Activated naive CD4-positive, alpha-beta T cell (primary cell): ENCODE data around the gene FAM110D.

ENCODE experiments used
- DNase-seq, 4 experiments: peaks; one replicate each; lab custom pipeline; 2025; lab: John Stamatoyannopoulos, UW

FAM110D gene

DNA sequence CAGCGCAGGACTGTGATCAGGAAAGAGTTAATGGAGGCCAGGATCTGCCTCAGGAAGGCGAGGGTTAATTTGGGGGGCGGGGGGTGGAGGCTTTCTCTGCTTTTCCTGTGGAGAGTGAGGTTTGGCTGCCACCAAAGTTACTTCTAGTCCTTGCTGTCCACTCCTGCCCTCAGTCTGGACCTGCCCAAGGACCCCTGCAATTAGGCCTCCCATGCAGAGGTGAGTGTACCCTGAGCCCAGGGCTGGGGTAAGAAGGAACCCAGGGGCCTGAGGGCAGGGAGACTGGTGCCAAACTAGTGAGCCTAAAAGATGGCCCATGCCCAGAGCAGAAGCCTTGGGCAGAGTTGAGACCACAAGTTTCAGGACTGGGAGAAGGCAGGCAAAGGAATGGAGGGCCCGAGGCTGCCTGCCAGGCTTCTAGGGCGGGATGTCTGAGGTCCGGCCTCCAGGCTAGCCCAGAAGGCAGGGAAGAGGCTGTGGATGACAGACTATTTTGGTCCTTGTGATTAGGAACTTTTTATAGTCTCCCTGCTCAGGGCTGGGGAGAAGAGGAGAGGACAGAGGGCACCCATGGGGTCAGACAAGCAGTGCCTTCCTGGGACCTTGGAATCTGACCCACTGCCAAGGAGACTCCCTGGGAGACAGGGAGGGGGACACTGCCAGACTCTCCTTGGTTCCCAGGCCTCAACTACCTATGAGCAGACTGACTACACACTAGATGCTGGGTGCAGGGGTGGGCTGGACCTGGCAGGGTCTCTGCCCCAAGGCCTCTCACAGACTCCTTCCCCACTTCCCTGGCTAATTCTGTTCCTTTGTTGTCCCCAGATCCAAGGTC is at the start of gene FAM110D:
Gene FAM110D (plus strand): TSS at position 172 of the 835 bp plus-strand sequence. CDS start 2,213 bp downstream, outside the sequence.
- no peak for DNase-seq

DNA sequence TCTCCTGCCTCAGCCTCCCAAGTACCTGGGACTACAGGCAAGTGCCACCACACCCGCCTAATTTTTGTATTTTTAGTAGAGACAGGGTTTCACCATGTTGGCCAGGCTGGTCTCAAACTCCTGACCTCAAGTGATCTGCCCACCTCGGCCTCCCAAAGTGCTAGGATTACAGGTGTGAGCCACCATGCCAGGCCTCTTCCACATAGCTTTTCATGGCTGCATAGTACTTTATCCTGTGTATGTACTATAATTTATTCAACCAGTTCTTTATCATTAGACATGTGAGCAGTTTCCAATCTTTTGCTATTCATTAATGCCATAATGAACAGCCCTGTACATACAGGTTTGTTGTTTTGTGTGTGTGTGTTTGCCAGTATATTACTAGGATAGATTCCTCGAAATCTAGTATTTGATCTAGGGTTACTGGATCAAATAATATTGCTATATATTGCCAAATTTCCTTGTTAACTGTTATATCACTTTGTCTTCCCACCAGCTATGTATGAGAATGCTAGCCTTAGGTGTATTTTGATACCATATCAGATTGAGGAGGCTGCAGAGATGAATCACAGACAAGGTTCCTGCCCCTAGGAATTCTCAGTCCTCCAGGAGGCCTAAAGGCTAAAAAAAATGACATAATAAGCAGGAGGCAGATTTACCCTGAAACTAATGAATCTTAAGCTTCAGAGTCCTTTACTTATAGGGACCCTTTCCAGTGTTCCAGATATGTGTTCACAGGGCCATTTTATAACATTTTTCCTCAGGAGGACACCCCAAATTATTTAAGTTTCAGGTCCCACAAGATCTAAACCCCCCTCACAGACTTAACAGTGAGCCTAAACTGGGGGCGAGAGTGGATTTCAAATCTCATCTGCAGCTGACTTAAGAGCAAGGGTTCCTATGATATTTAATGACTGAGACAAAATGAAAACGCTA is 49.4 kb upstream of the FAM110D start:
- no peak for DNase-seq

DNA sequence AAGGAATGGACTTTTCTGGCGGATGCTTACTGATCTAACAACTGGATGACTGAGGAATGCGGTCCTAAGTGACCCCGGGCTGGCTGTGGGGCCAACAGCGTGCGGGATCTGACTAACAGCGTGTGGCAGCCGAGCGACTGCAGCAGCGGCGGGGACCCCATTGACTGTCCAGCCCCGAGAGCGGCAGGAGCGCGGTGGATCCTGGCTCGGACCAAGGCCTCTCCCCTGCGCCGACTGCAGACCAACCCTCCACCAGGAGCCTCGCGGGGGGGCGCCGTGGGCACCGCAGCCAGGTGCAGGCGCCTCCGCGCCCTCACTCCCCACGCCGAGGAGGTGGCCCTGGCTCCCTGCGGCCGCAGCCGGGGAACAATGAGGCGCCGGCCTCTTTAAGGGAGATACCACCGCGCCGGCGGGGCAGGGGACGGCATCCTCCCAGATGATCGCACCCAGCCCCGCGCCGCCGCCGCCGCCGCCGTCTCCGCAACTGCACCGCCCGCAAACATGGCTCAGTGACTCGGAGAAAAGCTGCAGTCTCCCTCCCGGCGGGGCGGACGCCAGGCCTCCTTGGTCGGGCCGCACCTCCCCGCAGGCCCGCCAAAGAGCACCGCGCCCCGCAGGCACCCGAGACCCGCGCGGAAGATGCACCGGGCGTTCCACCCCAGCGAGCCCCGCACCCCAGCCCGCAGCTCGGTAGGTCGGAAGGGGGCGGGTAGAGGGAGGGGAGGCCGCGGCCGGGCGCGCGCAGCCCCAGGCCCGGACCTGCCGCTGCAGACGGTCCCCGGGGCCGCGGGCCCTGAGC is 47.9 kb upstream of the FAM110D start:
- peak; percentile 36 to 74 (median 50) for DNase-seq

DNA sequence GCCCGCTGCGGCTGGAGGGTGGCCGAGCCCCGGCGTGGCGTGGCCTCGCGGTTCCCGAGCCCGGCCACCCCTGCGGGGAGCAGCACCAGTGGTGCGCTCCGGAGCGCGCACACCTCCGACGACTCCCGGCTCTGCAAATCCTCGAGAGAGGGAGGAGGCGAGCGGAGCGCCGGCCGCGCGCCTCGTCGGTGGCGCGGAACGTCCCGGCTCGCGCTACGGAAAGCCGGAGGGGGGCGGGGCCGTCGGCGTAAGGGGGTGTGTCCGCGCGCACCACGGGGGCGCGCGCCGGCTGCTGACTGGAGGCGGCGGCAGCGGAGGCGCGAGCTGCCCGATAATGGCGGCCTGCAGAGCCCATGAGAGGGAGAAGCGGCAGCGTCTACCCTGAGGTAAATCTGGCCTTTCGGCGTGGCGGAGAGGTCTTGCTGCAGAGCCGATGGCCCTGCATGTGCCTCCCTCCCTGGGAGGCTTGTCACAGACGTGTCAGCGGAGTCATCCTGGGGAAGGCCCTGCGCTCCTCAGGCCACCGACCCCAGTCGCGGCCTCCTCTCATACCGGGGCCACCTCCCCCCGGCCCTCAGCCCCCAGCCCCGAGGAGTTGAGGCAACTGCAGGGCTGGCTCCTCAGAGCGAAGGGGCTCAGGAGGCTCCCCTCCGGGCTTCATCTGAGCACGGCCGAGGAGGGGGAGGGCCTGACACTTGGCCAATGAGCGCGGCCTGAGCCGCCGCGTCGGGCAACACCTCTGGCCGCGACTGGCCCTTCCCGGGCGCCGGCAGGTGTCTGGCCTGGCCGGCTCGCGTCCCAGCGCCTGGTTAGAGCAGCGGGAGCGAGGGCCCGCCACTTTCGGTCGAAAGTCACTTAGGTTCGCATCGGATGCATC is 47.1 kb upstream of the FAM110D start, which contains the start of gene PDIK1L:
Gene PDIK1L (plus strand): TSS at position 295 of the 877 bp plus-strand sequence. CDS start 2,485 bp downstream, outside the sequence.
- peak; percentile 88 to 95 (median 92) for DNase-seq

DNA sequence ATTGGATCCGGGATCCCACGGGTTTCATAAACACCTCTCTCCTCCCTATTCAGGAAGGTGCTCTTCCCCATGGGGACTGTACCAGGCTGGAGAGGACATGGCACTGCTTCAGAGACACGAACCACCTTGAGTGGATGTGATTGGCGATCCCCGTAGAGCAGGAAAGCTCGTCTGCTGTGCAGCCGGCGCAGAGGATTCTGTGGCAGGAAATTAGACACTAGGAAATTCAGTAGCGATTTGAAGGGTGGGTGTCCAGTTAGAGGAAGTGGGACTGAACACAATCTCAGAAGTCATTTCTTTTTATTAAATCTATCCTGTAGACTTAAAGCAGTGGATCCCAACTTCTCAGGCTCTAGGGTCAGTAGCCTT is 46.5 kb upstream of the FAM110D start:
- DNase-seq, result no peak

DNA sequence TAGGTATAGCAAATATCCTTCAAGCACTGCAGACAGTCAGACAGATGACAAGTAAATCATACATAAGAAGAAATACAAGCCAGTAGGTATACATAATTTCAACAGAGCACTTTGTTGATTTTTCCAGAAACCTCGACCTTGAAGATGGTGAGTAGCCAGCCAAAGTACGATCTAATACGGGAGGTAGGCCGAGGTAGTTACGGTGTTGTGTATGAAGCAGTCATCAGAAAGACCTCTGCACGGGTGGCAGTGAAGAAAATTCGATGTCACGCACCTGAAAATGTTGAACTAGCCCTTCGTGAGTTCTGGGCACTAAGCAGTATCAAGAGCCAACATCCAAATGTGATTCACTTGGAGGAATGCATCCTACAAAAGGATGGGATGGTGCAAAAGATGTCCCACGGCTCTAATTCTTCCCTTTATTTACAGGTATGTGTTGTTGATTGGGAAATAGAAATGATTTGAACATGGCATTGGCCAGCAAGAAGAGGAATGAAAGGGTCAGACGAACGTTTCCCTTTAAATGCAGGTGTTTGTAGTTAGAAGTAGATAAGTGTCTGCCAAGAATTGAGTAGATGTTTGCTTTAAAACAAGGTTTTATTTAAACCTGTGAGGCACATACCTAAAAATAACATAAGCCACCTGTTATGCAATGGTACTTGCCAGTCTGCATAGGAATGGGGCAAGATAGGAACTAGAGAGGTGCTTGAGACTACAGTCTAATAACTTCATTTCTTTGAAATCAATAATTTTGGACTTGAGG is 44.5 kb upstream of the FAM110D start:
- no peak for DNase-seq

DNA sequence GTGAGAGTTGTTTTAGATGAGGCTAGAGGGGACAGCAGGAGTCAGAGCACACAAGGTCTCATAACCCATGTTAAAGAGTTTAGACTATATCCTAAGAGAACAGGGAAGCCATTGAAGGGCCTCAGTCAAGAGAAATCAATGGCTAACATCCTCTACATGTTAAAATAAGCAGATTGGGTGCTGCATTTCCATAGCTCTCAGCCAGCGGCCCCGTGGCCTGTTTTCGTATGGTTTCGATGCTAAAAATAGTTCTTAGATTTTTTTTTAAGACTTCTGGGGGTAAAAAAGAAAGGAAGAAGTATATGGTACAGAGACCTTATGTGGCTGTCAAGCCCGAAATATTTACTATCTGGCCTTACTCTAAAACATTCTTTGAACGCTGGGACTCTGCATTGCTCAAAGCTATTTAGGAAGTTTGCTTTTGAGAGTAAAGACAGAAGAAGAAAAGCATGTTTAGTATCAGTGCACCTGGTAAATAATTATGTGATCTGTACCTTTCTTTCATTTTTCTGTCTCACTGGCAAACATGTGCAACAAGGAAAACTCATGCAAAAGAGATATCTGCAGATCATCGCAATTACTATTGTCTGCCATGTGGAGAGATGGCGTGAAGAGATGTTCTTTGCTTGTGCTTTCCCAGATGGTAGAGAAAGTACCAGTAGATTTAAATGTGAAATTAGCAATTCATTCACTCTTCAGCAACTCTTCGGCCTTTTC is 38.8 kb upstream of the FAM110D start:
- no peak for DNase-seq

DNA sequence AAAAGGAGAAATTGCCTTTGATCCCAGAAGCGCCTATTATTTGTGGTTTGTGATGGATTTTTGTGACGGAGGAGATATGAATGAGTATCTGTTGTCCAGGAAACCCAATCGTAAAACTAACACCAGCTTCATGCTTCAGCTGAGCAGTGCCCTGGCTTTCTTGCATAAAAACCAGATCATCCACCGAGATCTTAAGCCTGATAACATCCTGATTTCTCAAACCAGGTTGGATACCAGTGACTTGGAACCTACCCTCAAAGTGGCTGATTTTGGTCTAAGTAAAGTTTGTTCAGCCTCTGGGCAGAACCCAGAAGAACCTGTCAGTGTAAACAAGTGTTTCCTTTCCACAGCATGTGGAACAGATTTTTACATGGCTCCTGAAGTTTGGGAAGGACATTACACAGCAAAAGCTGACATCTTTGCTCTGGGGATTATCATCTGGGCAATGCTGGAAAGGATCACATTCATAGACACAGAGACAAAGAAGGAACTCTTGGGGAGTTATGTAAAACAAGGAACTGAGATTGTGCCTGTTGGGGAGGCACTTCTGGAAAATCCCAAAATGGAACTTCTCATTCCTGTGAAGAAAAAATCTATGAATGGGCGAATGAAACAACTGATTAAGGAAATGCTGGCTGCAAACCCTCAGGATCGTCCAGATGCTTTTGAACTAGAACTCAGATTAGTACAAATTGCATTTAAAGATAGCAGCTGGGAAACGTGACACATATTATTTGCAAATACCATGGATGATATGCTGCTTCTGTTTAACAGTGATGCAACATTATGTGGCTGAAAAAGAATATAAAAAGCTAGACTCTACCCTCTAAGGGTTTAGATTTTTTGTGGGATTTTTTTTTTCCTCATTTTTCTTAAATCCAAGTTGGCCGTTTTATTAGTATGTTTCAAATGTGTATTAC is 36.8 kb upstream of the FAM110D start:
- DNase-seq, result no peak

DNA sequence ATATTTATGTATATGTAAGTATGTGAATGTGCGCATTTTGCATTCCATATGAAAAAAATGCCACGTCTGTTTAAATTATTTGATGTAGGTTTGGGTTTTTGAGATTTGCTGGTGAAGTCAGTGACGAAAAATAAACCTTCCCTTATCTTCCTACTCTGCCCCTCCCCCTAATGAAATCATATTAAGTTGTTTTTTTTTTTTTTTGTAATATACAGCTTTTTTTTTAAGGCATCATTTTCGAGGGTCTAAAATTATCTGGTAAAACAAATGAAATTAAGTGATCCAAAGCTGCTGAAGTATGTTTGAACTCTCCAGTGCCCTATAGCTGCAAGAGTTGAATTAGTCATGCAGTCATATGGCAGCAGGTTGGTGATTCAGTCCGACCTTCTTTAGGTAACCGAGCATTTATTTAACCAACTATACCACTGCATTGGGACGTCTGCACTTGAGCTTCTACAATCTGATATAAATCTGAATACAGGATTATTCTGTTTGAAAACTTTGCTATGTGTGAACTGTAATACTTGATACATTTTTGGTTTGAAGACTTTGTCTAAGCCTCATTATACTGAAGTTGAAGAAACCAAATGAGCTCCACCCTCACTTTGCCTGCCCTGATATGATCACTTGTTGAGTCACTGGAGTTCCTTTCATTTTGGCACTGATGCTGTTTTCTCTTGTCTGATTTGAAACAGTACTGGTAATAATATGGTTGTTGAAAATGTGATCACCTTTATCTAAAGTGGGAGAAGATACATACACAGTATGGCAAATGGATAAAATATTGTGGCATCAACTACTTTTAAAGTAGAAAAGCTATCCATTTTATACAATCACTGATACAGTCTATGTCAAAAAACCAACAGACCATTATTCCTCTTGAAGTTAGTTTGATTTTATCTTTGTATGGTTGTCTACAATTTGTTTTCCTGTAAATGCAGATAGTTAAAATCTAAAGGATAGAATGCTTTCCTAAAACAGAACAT is 35.6 kb upstream of the FAM110D start:
- no peak for DNase-seq

DNA sequence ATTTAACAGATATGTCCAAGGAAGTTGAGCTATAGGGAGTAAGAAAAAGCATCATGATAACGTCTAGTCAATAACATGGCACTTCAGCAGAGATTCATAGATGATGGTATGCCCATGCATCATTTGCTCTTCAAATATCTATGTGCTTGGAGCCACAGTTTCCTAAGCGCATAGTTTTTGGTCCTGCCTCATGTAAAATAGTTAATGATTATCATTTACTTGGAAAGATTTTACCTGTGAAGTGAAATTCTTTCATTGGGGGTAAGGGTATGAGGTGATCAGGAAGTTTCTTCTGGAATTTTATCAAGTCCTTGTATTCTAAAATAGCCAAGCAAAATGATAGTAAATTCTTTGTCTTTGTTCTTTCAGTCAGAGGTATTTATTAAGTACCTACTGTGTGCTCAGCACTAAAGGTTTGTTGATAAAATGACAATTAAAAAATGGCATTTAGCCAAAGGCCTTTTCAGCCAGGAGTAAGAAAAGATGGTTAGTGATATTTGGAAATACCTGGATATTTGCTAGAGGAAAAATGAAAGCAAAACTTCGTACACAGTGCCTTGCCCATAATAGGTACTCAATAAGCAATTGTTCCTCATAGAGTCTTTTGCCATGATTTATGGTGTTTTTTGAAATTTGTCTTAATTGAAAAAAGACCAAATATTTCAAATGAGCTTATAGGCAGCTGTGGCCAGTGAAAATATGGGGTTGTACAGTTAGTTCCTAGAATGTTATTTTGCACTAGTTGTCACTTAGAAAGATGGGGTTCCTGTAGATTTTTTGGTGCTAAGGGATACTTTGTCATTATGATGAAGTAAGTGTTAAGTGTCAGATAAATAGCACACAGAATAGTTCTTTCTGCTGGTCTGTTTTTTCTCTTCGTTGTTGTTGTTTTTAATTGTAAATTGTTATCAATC is 34.2 kb upstream of the FAM110D start:
- DNase-seq, result no peak

DNA sequence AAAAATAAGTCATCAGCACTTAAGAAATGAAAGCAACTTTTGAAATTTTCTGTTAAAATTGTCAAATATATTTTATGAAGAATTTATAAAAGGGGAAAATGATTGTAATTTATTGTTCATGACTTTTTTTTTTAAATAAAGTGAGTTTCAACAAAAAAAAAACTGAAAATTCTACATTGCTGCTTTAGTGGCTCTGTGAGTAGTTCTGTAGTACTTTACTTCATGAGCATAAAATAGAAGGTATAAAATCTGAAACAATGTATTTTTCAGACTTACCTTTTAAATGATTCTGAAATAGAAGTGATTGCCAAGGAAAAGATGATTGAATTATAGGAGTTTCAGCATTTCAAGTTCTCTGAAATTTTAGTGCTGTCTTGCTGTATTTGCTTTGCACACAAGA is 33.5 kb upstream of the FAM110D start:
- no peak for DNase-seq

DNA sequence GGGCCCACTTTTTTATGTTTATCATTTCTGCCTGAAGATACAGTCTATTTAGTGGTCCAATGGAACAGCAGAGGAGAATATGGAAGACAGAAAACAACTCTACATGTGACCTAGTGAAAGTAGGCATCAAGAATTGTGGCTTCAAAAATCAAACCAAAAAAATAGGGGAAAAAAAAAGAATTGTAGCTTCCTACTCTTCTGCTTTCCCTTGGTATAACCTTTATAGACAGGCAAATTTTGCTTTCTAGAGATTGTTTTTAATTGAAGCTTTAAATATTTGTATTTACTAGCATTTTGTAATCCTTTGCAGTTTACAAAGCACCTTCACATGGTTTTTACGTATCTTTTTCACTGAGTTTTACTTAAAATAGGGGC is 32.9 kb upstream of the FAM110D start:
- DNase-seq, result no peak

DNA sequence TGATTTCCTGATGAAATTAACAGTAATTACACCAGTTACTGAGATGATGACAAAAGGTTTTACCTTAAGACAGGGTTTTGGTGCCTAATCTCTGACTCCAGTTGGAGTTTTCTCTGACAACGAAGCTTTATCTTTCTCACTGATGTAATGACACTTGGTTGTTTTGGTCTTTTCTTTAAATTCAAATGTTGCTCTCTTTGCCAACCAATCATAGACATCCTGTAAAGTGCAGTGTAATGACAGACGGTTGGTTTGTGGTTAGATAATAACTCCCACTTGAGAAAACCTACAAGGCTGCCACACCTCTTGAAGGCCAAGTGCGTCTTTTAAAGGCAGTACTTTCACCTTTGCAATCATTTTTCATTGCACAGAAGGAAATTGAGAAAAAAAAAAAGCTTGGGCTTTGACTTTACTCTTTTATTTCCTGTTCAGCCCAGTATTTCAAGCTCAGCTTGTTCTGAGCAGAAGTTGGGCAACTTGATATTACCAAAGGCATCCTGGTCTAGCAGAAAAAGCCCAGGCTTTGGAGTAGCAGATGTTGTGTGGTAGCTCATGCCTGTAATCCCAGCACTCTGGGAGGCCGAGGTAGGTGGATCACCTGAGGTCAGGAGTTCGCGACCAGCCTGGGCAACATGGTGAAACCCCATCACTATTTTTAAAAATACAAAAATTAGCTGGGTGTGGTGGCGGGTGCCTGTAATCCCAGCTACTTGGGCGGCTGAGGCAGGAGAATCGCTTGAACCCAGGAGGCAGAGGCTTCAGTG is 32.4 kb upstream of the FAM110D start:
- peak in 1 of 4 experiments; percentile 22 for DNase-seq

DNA sequence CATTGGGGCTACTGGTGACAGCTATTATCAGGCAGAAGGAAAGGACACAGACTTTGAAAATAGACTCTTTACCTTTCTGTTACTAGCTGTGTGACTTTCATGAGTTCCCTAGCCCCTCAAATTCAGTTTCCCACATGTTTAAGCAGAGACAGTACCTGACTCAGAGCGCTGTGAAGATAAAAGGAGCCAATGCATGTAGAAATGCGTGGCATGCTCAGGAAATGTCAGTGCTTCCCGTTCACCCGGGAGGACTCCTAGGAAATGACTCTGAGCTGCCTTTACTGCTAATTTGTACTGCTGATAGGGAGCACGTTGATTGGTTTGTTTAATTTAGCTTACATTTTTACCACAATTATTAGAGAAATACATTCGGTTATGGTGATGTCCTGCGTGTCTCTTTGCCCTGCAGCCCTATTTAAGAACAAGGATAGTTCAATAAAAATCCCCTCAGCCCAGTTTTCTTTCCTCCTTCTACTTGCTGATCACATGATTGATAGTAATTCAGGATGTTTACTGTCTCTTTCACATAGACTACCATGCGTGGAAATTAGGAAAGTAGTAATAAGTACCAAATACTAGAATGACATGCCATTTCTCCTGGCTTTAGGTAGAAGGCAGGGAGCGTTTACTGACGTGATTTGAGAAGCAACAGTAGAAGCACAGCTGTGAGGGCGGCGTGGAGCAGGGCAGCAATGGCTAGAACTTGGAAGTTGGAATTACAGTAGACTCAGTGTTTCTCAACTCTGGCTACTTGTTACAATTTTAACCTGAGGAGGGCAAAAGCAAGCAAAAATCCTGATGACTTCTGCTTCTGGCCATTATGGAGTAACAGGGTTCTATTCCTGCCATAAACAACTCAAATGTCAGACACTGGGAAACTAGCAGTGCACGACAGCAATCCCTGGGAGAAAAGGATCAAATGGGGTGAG is 31.4 kb upstream of the FAM110D start:
- no peak for DNase-seq
